Muscle of arm (tissue), 12 donors: ENCODE measurements around the gene CTCF. TPM values are rescaled to one million over a fixed set of nuclear protein-coding genes. Genes with fewer than 3 reads are reported as not detected.

Experiments
- DNase-seq: peaks from one replicate; pipeline ENCODE4 v3.0.0-alpha.2; 2013
- polyA plus RNA-seq, 12 donors: library from polyadenylated mRNA; unstranded; fragments of 120-200 nt; gene quantifications; one replicate each; pipeline ENCODE4 v1.2.1, GENCODE V29; 2013; ENCODE audit not compliant: insufficient read length in 12 of 12

Gene CTCF
- polyA plus RNA-seq, 12 donors, result 40.4 to 71.9 (median 43.6) TPM; not detected in 1

GRCh38 chr16:67593701-67594100, 31.4 kb downstream of the CTCF start:
- DNase-seq, result no peak

GRCh38 chr16:67594256-67594915, 32.1 kb downstream of the CTCF start:
- no peak for DNase-seq

- no peak for DNase-seq
Measured at GRCh38 chr16:67594956-67595355, 32.6 kb downstream of the CTCF start.

GRCh38 chr16:67598527-67598926, 36.2 kb downstream of the CTCF start:
- DNase-seq, result no peak

- DNase-seq, result no peak
Measured at GRCh38 chr16:67605641-67606040, 43.3 kb downstream of the CTCF start.

- DNase-seq, result no peak
Measured at GRCh38 chr16:67606632-67607031, 44.3 kb downstream of the CTCF start.

- no peak for DNase-seq
Measured at GRCh38 chr16:67608364-67608763, 46.0 kb downstream of the CTCF start.

GRCh38 chr16:67613808-67614207, 51.5 kb downstream of the CTCF start:
- DNase-seq, result no peak

GRCh38 chr16:67628216-67628615, 65.9 kb downstream of the CTCF start:
- DNase-seq, result no peak

- DNase-seq, result no peak
Measured at GRCh38 chr16:67632415-67633172, 70.3 kb downstream of the CTCF start.

- no peak for DNase-seq
Measured at GRCh38 chr16:67636713-67637112, 74.4 kb downstream of the CTCF start.

GRCh38 chr16:67637625-67638024, 75.3 kb downstream of the CTCF start:
- no peak for DNase-seq

- no peak for DNase-seq
Measured at GRCh38 chr16:67641779-67642708, 79.7 kb downstream of the CTCF start.

GRCh38 chr16:67644038-67644437, 81.7 kb downstream of the CTCF start:
- DNase-seq, result no peak

- DNase-seq, result no peak
Measured at GRCh38 chr16:67645397-67646121, 83.2 kb downstream of the CTCF start.

- DNase-seq, result no peak
Measured at GRCh38 chr16:67647111-67647651, 84.9 kb downstream of the CTCF start.

- no peak for DNase-seq
Measured at GRCh38 chr16:67647681-67648080, 85.4 kb downstream of the CTCF start.

- no peak for DNase-seq
Measured at GRCh38 chr16:67648088-67648763, 85.9 kb downstream of the CTCF start.

GRCh38 chr16:67648764-67649407, 86.6 kb downstream of the CTCF start:
- no peak for DNase-seq

- no peak for DNase-seq
Measured at GRCh38 chr16:67649494-67649931, 87.2 kb downstream of the CTCF start.
